Activated T-helper 1 cell treated with anti-CD3 and anti-CD28 coated beads, Interleukin-12 subunit alpha, Interleukin-12 subunit beta, Interleukin-2, Interleukin-4 antibody, amounts not matched to agents 30 ng/mL and 10 ng/mL and 1 ng/mL, durations not matched to agents 14 hours and 24 hours and 36 hours (primary cell): ENCODE measurements around the gene THAP7. TPM values are rescaled to one million over a fixed set of nuclear protein-coding genes. Genes with fewer than 3 reads are reported as not detected.

Experiments used
- DNase-seq: peaks from one replicate; pipeline ENCODE4 v3.0.0; 2021; ENCODE audit warnings: low spot score
- H3K27ac Mint-ChIP-seq: one replicate; pipeline ENCODE4 v1.8.0; 2021; ENCODE audit warnings: mild to moderate bottlenecking, mixed read lengths
- H3K27me3 Mint-ChIP-seq: one replicate; pipeline ENCODE4 v1.8.0; 2022; ENCODE audit warnings: mild to moderate bottlenecking, moderate library complexity, mixed read lengths; ENCODE audit not compliant: insufficient read depth
- H3K36me3 Mint-ChIP-seq: one replicate; pipeline ENCODE4 v1.8.0; 2021; ENCODE audit warnings: low read depth, mixed read lengths
- H3K4me1 Mint-ChIP-seq: one replicate; pipeline ENCODE4 v1.8.0; 2021; ENCODE audit warnings: low read depth, mixed read lengths
- H3K4me3 Mint-ChIP-seq: one replicate; pipeline ENCODE4 v1.8.0; 2021; ENCODE audit warnings: mild to moderate bottlenecking, moderate library complexity, mixed read lengths
- H3K9me3 Mint-ChIP-seq: one replicate; pipeline ENCODE4 v1.8.0; 2021; ENCODE audit warnings: mixed read lengths
- intact Hi-C: fragments of 100-400 bp; cut with micrococcal nuclease; formaldehyde crosslinking; loops from one replicate; pipeline ENCODE4 v1.15.1; 2024
- total RNA-seq: library from RNA; stranded (reverse); gene quantifications from 2 replicates; pipeline ENCODE4 v1.2.3, GENCODE V29; 2022

Gene THAP7
- total RNA-seq, 1 donor from 2014 or later = 35.1 TPM

DNA sequence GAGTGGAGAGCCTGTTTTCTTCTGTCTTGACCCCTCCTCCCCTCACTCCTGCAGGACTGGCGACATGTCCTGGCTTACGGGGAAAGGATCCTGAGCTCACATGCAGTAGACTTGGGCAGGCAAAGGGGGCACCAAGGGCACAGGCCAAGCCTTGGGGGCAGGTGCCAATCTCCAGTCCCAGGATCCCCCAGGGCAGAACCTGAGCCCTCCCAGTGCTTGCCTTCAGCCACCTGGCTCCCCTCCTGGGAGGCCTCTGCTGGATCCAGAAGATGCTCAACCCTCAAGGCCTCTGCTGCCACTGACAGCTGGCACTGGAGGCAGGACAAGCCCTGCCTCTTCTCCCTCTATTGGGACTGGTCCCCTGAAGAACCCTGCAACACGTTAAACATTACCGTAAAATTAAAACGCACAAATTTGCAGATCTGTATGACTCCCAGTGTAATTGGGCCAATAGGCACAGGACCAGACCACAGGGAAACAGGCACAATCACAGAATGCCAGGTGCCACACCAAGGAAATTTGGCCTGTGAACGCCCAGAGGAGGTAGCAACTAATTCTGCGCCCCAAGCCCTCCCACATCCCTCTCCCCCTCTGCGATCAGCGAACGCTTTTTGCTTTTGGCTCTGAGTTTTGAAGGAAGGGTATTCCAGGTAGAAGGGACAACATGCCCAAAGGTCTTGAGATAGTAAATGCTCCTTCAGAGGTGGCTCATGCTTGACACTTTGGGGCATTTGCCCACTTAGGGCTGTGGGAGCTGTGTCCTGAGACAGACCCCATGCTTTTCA, 20.8 kb downstream of the THAP7 start:
- DNase-seq = no peak
- Mint-ChIP-seq H3K4me3 (peak overlapping the region; percentile 90), H3K27ac (peak overlapping the region; percentile 87), H3K9me3 (peaks cover 12% of the 10 kb centered on the region), H3K27me3 (no peaks in the 10 kb centered on the region), H3K36me3 (peaks cover 10% of the 10 kb centered on the region), H3K4me1 (peaks cover 44% of the 10 kb centered on the region)
- intact Hi-C loops = loop anchor here (2.0 to 5.0 kb wide), 2 partner anchors 64 to 122 kb away; partner anchors contain the start of genes CRKL, PI4KA and SNAP29

DNA sequence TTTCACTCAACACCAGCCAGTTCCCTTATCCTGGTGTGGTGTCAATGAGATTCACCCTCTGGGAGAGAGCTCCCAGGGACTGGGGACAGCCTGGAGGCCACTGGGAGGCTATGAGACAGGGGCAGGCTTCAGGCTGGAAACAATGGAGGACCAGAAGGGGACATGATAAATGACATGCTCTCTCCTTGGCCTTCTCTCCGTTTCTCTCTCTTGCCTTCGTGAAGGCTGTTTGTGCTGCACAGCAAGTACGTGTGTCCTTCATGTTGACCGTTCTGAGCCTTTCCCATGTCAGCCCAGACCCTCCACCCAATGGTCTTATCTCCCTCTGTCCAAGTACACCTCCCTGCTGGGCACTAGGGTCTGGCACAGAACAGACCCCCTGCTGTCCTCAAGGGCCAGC, 21.4 kb downstream of the THAP7 start:
- intact Hi-C loops = loop anchor here (2.0 to 5.0 kb wide), 2 partner anchors 63 to 122 kb away; partner anchors contain the start of genes CRKL, PI4KA and SNAP29
- Mint-ChIP-seq H3K27ac (no peak overlapping the region), H3K36me3 (peaks cover 10% of the 10 kb centered on the region), H3K4me3 (peak overlapping the region; percentile 90), H3K27me3 (no peaks in the 10 kb centered on the region), H3K4me1 (peaks cover 44% of the 10 kb centered on the region), H3K9me3 (peaks cover 12% of the 10 kb centered on the region)
- no peak for DNase-seq

DNA sequence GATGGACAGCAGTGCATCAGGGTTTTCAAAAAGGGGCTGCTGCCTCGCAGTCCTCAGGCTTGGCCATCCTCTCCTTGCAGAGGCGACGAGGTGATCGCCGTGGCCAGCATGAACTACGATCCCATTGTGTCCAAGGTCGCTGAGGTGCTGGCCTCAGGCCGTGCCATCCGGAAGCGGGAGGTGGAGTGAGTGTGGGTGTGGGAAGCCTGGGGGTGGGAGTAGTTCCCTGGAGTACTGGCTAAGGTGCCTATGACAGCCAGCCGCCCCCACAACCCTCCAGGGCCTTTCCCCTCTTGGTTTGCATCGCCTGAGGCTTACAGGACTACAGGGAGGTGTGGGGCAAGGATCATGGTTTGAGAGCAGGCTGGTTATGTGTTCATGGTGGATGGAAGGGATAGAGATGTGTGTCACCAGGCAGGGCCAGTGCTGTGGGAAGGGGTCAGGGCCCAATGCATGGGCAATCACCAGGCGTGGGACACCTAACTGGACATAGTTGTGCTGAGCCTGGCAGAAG, 21.9 kb downstream of the THAP7 start:
- Mint-ChIP-seq H3K27me3 (no peaks in the 10 kb centered on the region), H3K36me3 (peaks cover 10% of the 10 kb centered on the region), H3K27ac (no peak overlapping the region), H3K9me3 (peaks cover 12% of the 10 kb centered on the region), H3K4me1 (peaks cover 44% of the 10 kb centered on the region), H3K4me3 (peak overlapping the region; percentile 38)
- intact Hi-C loops = loop anchor here (2.0 to 5.0 kb wide), 2 partner anchors 63 to 121 kb away; partner anchors contain the start of genes CRKL, PI4KA and SNAP29
- no peak for DNase-seq

DNA sequence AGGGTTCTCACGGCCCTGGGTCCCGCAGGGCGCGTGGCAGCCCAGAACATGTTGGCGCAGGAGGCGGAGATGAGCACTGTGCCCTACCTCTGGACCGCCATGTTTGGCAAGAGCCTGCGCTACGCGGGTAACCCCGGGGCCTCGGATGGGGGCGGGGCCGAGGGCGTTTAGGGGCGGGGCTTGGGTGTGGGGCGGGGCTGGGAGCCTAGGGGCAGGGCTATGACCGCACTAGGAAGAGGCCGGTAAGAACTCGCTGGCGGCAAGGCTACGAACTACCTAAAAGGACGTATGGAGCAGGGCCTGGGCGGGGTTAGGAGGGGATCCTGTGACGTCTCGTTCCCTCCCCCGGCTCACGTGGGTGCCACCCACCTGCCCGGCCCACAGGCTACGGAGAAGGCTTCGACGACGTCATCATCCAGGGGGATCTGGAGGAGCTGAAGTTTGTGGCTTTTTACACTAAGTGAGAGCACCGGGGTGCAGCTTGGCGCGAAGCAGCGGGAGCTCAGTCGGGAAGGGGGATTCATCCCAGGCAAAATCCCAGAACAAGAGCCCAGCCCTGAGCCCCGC, 22.6 kb downstream of the THAP7 start:
- Mint-ChIP-seq H3K4me1 (peaks cover 44% of the 10 kb centered on the region), H3K36me3 (peaks cover 9% of the 10 kb centered on the region), H3K9me3 (peaks cover 12% of the 10 kb centered on the region), H3K27me3 (no peaks in the 10 kb centered on the region), H3K27ac (peak overlapping the region; percentile 70), H3K4me3 (peak overlapping the region; percentile 71)
- peak; percentile 52 for DNase-seq
- intact Hi-C loops = no loop called here

DNA sequence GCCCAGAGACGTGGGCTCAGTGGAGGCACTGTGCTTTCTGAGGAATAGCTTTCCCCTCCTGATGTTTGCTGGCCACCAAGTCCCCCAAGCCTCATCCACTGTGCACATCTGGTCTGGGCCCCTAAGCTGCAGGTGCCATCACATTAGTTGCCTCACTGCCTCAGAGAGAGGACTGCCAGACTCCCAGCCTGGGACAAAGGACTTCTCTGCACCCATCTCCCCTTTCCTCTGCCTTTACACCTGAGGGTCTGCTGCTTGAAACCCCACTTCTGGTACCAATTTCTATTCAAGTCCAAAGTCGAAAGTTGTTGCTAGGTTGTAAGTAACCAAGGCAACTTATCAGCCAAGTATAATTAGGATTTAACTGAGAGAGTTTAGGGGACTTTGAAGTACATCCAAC, 23.5 kb downstream of the THAP7 start:
- intact Hi-C loops = no loop called here
- Mint-ChIP-seq H3K4me3 (no peak overlapping the region), H3K27ac (no peak overlapping the region), H3K36me3 (peaks cover 1% of the 10 kb centered on the region), H3K9me3 (peaks cover 12% of the 10 kb centered on the region), H3K27me3 (no peaks in the 10 kb centered on the region), H3K4me1 (peaks cover 37% of the 10 kb centered on the region)
- no peak for DNase-seq

DNA sequence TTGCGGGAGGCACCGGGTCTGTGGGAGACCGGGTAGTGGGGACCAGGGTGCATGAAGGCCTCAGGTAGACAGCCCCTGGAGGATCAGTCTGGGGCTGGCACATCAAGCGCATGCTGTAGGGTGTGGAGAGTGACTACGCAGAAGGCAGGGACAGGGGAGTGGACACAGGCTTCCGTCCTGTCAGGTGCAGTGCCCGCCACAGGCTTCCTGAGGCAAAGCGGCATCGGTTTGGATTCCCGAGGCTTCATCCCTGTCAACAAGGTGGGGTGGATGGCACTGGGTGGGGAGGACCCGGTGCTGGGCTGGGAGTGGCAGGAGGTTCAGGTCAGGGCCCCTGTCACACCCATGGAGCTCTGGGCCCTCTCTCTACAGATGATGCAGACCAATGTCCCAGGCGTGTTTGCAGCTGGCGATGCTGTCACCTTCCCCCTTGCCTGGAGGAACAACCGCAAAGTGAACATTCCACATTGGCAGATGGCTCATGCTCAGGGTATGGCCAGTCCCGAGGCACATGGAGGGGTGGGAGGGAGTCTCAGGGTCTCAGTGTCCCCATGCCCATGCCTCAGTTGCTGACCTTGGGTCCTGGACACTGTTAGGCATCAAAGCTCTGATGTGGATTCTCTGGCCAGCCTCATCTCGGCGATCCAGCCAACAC, 24.3 kb downstream of the THAP7 start:
- H3K27me3 Mint-ChIP-seq = no peaks in the 10 kb centered on the region
- H3K4me3 Mint-ChIP-seq = no peak overlapping the region
- peaks cover 12% of the 10 kb centered on the region for H3K9me3 Mint-ChIP-seq
- peaks cover 1% of the 10 kb centered on the region for H3K36me3 Mint-ChIP-seq
- peaks cover 29% of the 10 kb centered on the region for H3K4me1 Mint-ChIP-seq
- intact Hi-C loops = no loop called here
- DNase-seq = no peak
- no peak overlapping the region for H3K27ac Mint-ChIP-seq

DNA sequence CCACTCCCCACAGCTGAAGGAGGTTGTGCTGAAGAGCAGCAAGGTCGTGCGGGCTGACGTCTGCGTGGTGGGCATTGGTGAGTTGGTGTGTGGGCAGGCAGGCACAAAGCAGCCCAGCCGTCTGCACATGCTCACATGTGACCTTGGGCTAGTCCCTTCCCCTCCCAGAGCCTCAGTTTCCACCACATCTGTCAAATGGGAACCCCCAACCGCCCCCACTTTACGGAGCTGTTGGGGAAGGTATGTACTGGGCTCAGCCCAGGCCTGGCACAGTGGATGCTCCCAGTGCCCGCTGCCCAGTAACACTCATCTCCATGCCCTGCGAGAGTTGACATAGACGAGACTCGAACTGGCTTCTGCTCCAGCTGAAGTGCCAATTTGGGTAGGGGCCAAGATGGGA, 24.9 kb downstream of the THAP7 start:
- H3K4me3 Mint-ChIP-seq = no peak overlapping the region
- H3K4me1 Mint-ChIP-seq = peaks cover 27% of the 10 kb centered on the region
- intact Hi-C loops = no loop called here
- no peaks in the 10 kb centered on the region for H3K27me3 Mint-ChIP-seq
- peaks cover 1% of the 10 kb centered on the region for H3K36me3 Mint-ChIP-seq
- H3K27ac Mint-ChIP-seq = no peak overlapping the region
- H3K9me3 Mint-ChIP-seq = peaks cover 12% of the 10 kb centered on the region
- DNase-seq = no peak

DNA sequence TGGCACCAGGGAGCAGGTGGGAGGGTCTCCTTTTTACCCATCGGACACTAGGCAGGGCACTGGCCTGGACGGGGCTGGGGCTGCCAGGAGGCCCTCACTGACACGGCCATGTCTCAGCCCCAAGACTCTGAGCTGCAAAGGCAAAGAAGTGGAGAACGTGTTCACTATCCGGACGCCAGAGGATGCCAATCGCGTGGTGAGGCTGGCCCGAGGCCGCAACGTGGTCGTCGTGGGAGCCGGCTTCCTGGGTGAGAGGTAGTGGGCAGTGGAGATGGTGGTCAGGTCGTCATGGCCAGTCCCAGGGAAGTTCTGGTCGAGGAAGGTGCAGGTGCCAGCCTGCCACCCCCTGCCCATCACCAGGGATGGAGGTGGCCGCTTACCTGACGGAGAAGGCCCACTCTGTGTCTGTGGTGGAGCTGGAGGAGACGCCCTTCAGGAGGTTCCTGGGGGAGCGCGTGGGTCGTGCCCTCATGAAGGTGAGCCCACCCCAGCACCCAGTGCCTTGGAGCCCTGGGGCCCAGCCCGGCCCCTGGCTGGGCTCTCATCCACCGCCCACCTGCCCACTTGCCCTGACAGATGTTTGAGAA, 25.5 kb downstream of the THAP7 start:
- Mint-ChIP-seq H3K27me3 (no peaks in the 10 kb centered on the region), H3K4me1 (peaks cover 24% of the 10 kb centered on the region), H3K27ac (no peak overlapping the region), H3K36me3 (peaks cover 1% of the 10 kb centered on the region), H3K4me3 (no peak overlapping the region), H3K9me3 (peaks cover 12% of the 10 kb centered on the region)
- intact Hi-C loops = no loop called here
- no peak for DNase-seq

DNA sequence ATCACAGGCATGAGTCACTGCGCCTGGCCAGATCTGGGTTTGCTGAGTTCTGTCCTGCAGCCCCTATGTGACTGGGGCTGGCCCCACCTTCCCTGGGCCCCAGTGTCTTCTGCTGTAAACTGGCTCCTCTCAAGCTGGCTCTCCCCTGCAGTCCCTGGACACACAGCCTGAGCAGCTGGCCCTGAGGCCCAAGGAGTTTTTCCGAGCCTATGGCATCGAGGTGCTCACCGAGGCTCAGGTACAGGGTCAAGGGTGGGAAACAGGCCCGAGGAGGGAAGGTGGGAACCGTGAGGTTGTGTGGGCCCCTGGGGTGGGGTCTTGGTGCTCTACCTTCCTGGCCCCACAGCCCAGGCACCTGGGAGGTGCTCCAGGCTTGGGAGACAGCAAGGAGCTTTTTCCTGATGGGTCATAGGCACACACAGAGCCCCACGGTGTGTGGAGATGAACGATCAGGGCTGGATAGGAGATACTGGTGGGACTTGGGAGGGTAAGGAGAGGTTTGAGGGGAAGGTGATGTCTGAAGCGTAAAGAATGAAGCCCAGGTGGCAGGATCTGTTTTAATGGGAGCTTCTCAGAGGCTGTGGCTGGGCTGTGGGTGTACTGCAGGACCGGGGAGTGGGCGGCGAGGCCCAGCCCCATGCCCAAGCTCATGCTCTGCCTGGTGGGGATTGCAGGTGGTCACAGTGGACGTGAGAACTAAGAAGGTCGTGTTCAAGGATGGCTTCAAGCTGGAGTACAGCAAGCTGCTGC, 26.2 kb downstream of the THAP7 start:
- H3K27me3 Mint-ChIP-seq = peaks cover 2% of the 10 kb centered on the region
- intact Hi-C loops = no loop called here
- peaks cover 1% of the 10 kb centered on the region for H3K36me3 Mint-ChIP-seq
- peaks cover 12% of the 10 kb centered on the region for H3K9me3 Mint-ChIP-seq
- H3K4me3 Mint-ChIP-seq = no peak overlapping the region
- peaks cover 17% of the 10 kb centered on the region for H3K4me1 Mint-ChIP-seq
- no peak for DNase-seq
- H3K27ac Mint-ChIP-seq = no peak overlapping the region

DNA sequence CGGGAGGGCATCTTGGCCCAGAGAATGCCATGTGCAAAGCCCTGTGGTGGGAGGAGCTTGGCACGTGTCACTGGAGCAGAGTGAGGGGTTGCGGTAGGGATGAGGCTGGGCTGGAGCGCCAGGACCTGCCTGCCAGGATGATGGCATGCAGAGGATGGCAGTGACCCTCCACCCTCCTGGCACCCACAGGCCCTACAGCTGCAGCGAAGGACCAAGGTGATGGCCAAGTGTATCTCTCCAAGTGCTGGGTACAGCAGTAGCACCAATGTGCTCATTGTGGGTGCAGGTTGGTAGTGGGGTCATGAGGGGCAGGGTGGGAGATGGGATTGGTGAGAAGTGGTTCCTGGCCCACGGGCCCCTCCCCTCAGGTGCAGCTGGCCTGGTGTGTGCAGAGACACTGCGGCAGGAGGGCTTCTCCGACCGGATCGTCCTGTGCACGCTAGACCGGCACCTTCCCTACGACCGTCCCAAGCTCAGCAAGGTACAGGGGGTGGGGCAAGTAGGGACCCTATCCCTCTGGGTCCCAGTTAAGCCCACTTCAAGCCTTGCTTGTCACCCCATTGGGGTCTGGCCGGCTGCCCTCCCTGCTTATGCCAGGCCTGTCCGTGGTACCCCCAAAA, 27.5 kb downstream of the THAP7 start:
- peaks cover 1% of the 10 kb centered on the region for H3K36me3 Mint-ChIP-seq
- peaks cover 7% of the 10 kb centered on the region for H3K4me1 Mint-ChIP-seq
- peaks cover 12% of the 10 kb centered on the region for H3K9me3 Mint-ChIP-seq
- intact Hi-C loops = no loop called here
- H3K27me3 Mint-ChIP-seq = peaks cover 2% of the 10 kb centered on the region
- no peak for DNase-seq
- H3K4me3 Mint-ChIP-seq = no peak overlapping the region
- no peak overlapping the region for H3K27ac Mint-ChIP-seq

DNA sequence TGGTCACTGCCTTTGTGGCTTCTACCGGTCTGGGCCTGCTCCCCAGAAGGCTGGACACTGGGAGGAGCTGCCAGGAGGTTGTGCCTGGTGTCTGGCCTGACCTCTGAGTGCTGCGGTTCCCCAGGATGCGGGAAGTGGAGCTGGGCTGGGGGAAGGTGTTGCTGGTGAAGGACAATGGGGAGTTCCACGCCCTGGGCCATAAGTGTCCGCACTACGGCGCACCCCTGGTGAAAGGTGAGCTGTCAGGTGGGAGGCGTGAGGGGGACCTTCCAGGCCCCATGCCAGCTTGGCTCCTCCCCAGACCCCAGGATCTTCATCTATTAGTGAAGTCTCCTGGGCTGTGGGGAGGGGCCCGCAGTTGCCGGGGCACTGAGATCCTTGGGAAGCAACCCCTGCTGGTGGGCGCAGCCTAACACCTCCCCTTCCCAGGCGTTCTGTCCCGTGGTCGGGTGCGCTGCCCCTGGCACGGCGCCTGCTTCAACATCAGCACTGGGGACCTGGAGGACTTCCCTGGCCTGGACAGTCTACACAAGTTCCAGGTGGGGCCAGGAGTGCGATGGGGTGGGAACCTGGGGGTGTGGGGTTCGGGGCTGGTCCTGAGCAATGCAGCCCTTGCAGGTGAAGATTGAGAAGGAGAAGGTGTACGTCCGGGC, 28.2 kb downstream of the THAP7 start:
- H3K27me3 Mint-ChIP-seq = peaks cover 2% of the 10 kb centered on the region
- no peak for DNase-seq
- peaks cover 8% of the 10 kb centered on the region for H3K9me3 Mint-ChIP-seq
- no peak overlapping the region for H3K27ac Mint-ChIP-seq
- H3K4me3 Mint-ChIP-seq = no peak overlapping the region
- peaks cover under 1% of the 10 kb centered on the region for H3K4me1 Mint-ChIP-seq
- intact Hi-C loops = no loop called here
- no peaks in the 10 kb centered on the region for H3K36me3 Mint-ChIP-seq
